Activated T-cell treated with anti-CD3 and anti-CD28 coated beads, Interleukin-2, amount 50 U/mL, for 72 hours (primary cell): ENCODE results near the gene BRD7. TPM values are rescaled to one million over a fixed set of nuclear protein-coding genes. Genes with fewer than 3 reads are reported as not detected.
A peak's percentile ranks its signal among the peaks of the same experiment; 100 is the strongest.

Source experiments
- ATAC-seq, 2 donors: fragments of 150-1000 bp; cut with Tn5 transposase; replicated peaks in 1 of 2; 2 replicates each; pipeline ENCODE4 v1.10.0; 2021; ENCODE audit warnings: moderate library complexity in 2 of 2, mild to moderate bottlenecking in 1 of 2
- DNase-seq, 2 donors: peaks; one replicate each; pipeline ENCODE4 v3.0.0; 2021 to 2022; ENCODE audit warnings: mixed read lengths in 1 of 2
- H3K27ac Mint-ChIP-seq: one replicate; pipeline ENCODE4 v1.8.0; 2022; ENCODE audit warnings: mild to moderate bottlenecking, moderate library complexity, mixed read lengths
- H3K27me3 Mint-ChIP-seq: one replicate; pipeline ENCODE4 v1.8.0; 2022; ENCODE audit warnings: low read depth, mixed read lengths
- H3K36me3 Mint-ChIP-seq, 2 donors: one replicate each; pipeline ENCODE4 v1.8.0; 2022; ENCODE audit warnings: mixed read lengths in 2 of 2, mild to moderate bottlenecking in 1 of 2; ENCODE audit not compliant: insufficient read depth in 2 of 2
- H3K4me1 Mint-ChIP-seq: one replicate; pipeline ENCODE4 v1.8.0; 2022; ENCODE audit warnings: low read depth, mixed read lengths
- H3K4me3 Mint-ChIP-seq, 2 donors: one replicate each; pipeline ENCODE4 v1.8.0; 2022; ENCODE audit warnings: mild to moderate bottlenecking in 2 of 2, mixed read lengths in 2 of 2, moderate library complexity in 2 of 2
- H3K9me3 Mint-ChIP-seq, 2 donors: one replicate each; pipeline ENCODE4 v1.8.0; 2022; ENCODE audit warnings: mixed read lengths in 2 of 2
- total RNA-seq, 2 donors: library from RNA; stranded (reverse); gene quantifications; one replicate each; pipeline ENCODE4 v1.2.3, GENCODE V29; 2022

BRD7 gene
- total RNA-seq, 2 donors from 2014 or later, result 74.8 to 84.2 TPM

DNA sequence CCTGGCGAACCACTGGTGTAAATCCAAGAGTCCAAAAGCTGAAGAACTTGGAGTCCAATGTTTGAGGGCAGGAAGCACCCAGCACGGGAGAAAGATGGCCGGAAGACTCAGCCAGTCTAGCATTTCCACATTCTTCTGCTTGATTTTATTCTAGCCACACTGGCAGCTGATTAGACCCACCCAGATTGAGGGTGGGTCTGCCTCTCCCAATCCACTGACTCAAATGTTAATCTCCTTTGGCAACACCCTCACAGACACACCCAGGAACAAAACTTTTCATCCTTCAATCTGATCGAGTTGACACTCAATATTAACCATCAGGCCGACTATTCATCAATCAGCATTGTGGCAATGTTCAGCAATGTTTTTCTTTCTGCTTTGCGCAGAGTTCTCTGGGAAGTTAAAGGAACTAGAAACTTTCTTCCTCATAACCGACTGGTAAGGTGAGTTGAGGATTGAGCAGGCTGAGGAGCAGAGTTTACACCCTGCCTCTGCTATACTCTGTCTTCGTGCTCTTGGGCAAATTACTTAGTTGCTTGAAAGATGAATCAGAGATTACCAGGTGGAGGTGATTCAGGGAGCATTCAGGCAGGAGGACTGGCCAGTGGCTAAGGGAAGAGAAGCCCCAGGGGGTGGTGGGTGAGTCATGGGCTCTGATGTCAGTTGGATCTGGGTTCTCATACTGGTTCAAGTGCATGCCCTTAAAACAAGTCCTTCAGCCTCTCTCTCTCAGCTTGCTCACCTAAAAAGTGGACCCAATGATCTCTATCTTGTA, 28.2 kb upstream of the BRD7 start:
- Mint-ChIP-seq H3K4me1 (peaks cover 17% of the 10 kb centered on the region), H3K36me3 (no peaks in the 10 kb centered on the region), H3K27me3 (no peaks in the 10 kb centered on the region), H3K4me3 (no peak overlapping the region), H3K9me3 (peaks cover 0 to 3% of the 10 kb centered on the region in 2 donors), H3K27ac (no peak overlapping the region)
- peak; percentile 46 to 60 for ATAC-seq
- peak in 1 of 2 donors; percentile 15 for DNase-seq

DNA sequence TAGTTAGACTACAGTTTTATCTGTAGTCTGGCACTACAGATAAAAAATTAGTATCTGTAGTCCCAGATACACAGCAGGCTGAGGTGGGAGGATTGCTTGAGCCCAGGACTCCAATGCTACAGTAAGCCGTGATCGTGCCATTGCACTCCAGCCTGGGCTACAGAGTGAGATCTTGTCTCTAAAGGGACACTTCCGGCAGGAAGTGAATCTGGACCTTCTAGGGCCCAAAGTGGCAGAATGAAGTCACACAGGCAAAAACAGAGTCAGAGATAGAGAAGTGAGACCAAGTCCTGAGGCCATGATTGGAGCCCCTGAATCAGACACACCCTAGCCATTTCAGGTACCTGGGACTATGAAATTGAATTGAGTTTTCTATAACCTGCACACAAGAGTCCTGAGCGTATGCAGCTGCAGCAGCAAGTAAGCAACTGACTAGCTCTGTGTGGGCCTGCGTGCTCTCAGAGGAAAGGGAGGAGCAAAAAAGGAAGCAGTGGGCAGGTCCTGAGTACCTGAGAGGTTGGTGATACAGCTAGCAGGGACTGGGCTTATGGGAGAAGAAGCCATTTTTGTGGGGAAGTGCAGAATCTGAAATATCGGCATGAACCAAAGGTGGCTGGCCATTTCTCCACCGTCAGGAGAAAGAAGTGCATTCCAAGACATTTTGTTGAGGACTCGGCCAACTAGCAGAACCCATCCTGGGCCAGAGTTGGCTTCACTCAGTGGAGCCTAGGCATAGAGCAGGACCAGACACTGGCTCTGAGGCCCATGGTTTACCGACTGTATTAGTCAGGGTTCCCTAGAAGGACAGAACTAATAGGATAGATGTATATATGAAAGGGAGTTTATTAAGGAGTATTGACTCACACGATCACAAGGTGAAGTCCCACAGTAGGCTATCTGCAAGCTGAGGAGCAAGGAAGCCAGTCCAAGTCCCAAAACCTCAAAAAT, 27.2 kb upstream of the BRD7 start:
- Mint-ChIP-seq H3K27ac (no peak overlapping the region), H3K4me1 (peaks cover 17% of the 10 kb centered on the region), H3K27me3 (no peaks in the 10 kb centered on the region), H3K9me3 (peaks cover 0 to 3% of the 10 kb centered on the region in 2 donors), H3K4me3 (peak overlapping the region; percentile 11 to 33), H3K36me3 (no peaks in the 10 kb centered on the region)
- DNase-seq (no peak), ATAC-seq (peak; percentile 32 to 55)

DNA sequence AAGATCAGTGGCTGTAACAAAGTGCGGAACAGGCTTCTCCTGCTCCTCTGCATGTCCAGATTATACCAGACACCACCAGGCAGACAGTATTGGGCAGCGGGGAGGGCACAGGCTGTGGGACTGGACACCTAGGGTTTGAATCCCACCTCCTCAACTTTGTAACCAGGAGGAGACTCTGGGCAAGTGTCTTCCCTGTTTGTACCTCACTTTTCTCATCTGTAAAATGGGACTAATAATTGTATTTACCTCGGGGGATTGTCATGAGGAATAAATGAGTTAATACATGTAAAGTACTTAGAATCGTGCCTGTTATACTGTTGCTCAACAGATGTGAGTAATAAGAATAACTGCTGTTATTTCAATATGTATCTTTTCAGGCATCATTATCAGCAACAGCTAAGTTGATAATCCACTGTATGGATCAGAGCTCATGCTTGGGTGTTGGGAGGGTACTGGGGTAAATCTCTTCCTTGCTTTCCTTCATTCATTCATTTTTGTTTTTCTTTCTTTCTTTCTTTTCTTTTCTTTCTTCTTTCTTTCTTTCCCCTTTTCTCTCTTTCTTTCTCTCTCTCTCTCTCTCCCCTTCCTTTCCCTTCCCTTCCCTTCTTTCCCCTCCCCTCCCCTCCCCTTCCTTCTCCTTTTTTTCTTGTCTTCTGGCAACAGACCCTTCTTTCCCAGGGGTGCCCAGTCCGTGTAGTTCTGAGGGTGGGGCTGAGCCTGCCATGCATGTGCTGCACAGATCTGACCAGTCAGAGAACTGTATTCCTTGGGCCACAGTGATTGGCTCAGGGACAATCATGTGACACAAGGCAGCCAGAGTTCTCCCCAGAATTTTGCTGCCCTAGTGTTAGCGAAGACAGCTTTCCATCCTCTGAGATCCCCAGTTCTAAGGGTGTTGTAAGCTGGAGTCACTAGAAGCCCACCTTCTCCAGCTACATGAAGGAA, 25.3 kb upstream of the BRD7 start:
- Mint-ChIP-seq H3K4me1 (peaks cover 17% of the 10 kb centered on the region), H3K27me3 (no peaks in the 10 kb centered on the region), H3K36me3 (no peaks in the 10 kb centered on the region), H3K9me3 (peaks cover 0 to 3% of the 10 kb centered on the region in 2 donors), H3K27ac (no peak overlapping the region), H3K4me3 (no peak overlapping the region)
- ATAC-seq (no peak), DNase-seq (no peak)

DNA sequence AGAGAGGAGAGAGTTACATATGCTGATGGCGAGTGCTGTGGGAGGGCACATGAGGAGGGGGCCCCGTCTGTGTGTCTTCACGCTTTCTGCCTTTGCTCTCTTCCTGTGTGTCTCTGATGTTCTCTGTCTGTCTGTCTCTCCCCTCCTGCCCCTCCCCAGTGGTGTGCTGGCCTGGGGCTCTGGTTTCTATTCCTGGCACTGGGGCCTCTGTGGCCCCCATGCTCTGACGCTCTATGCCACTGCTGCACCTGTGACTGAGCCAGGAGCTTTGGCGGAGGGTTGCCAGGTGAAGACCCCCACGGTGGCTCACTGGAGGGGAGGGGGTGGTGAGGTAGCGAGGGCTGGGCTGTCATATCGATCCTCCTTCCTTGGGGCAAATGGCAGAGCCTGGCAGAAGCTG, 24.6 kb upstream of the BRD7 start:
- no peaks in the 10 kb centered on the region for H3K27me3 Mint-ChIP-seq
- DNase-seq, result no peak

DNA sequence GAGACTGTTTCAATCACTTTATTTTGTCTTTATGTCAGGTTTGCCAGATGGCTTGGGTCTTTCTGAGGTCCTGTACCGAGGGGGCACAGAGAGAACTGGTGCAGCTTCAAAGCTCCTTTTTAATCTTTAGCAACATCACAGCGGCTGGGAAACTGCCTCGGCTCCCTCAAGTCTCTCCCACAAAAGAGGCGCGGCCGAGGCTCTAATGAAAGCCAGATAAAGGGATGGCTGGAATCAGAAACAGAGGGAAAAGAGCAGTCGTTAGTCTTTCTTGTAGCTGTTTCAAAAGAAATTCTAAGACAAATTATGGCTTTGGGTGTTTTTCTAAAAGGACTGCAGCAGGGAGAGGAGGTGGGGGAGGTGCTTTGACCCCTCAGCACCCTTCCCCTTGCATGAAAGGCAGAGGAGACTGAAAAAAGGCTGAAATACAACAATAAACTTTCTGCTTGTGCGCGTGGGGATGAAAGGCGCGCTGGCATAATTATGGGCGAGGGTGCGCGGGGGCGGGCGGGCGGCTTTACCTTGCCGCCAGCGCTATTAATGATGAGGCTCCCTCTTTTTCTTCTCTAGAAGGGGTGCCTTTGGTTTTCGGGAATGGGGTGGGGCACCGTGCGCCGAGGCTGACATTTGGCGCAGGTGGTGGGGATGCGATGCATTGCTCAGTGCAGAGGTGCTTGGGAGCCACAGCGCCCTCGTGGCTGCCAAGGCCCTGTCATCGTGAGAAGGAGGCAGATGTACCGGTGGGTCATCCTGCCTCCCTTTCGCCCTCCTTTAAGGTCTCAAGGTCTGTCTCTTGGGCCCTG, 22.3 kb upstream of the BRD7 start:
- Mint-ChIP-seq H3K27ac (no peak overlapping the region), H3K4me1 (peaks cover 6% of the 10 kb centered on the region)

More for the DNA sequence above, 24.6 kb upstream of the BRD7 start:
- H3K4me3 Mint-ChIP-seq, result no peak overlapping the region
- H3K27ac Mint-ChIP-seq, result no peak overlapping the region
- ATAC-seq, result no peak
- H3K9me3 Mint-ChIP-seq, result peaks cover 0 to 3% of the 10 kb centered on the region in 2 donors
- no peaks in the 10 kb centered on the region for H3K36me3 Mint-ChIP-seq
- peaks cover 17% of the 10 kb centered on the region for H3K4me1 Mint-ChIP-seq

DNA sequence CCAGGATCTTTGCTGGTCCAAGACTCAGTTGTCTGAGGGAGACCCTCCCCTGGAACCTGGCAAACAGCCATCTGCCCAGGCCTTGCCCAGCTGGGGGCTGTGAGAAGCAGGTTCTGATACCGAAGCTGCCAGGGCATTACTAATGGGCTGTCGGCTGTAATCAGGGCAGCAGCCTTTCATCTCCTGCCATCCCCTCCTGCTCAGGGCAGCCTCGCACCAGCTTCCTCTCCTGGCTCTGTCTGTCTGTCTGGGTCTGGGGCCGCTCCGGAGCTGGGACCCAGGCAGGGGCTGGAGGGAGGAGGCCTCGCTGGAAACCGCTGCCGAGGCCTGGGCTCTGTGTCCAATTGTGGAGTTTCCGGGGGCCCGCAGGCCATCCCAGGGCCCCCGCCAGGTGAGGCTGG, 21.6 kb upstream of the BRD7 start:
- DNase-seq (no peak), ATAC-seq (no peak)
- no peaks in the 10 kb centered on the region for H3K36me3 Mint-ChIP-seq
- no peaks in the 10 kb centered on the region for H3K9me3 Mint-ChIP-seq
- peaks cover 6% of the 10 kb centered on the region for H3K27me3 Mint-ChIP-seq
- H3K4me3 Mint-ChIP-seq, result no peak overlapping the region
- H3K27ac Mint-ChIP-seq, result no peak overlapping the region
- no peaks in the 10 kb centered on the region for H3K4me1 Mint-ChIP-seq

More for the DNA sequence above, 22.3 kb upstream of the BRD7 start:
- H3K4me3 Mint-ChIP-seq, result no peak overlapping the region
- DNase-seq (no peak), ATAC-seq (no peak)
- peaks cover 2% of the 10 kb centered on the region for H3K27me3 Mint-ChIP-seq
- no peaks in the 10 kb centered on the region for H3K36me3 Mint-ChIP-seq
- peaks cover 0 to 1% of the 10 kb centered on the region in 2 donors for H3K9me3 Mint-ChIP-seq

DNA sequence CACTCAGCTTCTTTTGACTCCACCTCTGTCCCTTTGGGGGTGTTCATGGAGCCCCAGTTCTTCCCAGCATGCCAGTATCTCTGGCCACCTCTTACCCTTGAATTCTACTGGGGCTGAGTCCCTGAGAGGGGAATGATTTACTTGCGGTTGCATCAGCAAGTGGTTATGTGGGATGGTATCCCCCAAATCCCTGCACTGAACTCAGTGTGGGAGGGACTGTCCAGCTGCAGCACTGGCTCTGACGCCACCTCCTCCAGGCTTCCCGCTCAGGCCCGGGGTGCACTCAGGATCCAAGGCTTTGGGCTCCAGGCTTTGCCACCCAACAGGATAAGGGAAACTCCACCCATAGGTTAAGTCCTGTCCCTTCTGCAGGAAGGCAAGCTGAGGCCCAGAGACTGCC, 21.1 kb upstream of the BRD7 start:
- no peaks in the 10 kb centered on the region for H3K36me3 Mint-ChIP-seq
- H3K4me1 Mint-ChIP-seq, result no peaks in the 10 kb centered on the region

DNA sequence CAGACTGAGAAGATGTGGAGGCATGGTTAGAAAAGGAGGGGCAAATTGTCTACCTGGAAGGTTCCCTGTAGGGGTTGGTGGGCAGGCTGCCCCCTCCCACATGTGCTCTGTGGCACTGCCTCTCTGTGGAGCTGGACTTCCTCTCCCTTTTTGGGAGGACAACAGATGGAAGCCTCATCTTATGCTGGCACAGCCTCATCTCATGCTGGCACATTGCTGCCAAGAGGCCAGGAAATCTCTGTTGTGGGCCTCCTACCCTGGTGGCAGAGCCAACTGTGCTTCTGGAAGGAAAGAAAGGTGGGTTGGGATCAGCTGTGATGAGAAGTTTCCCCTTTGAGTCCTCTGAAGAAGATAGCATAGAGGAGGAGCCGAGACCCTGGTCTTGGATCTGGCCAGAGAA, 19.7 kb upstream of the BRD7 start:
- H3K4me3 Mint-ChIP-seq, result no peak overlapping the region
- ATAC-seq, result no peak
- no peak overlapping the region for H3K27ac Mint-ChIP-seq
- no peaks in the 10 kb centered on the region for H3K36me3 Mint-ChIP-seq
- no peaks in the 10 kb centered on the region for H3K4me1 Mint-ChIP-seq
- peaks cover 6% of the 10 kb centered on the region for H3K27me3 Mint-ChIP-seq
- no peaks in the 10 kb centered on the region for H3K9me3 Mint-ChIP-seq
- no peak for DNase-seq

More for the DNA sequence above, 21.1 kb upstream of the BRD7 start:
- no peak overlapping the region for H3K4me3 Mint-ChIP-seq
- DNase-seq (no peak), ATAC-seq (no peak)
- H3K27ac Mint-ChIP-seq, result no peak overlapping the region
- peaks cover 6% of the 10 kb centered on the region for H3K27me3 Mint-ChIP-seq
- H3K9me3 Mint-ChIP-seq, result no peaks in the 10 kb centered on the region

DNA sequence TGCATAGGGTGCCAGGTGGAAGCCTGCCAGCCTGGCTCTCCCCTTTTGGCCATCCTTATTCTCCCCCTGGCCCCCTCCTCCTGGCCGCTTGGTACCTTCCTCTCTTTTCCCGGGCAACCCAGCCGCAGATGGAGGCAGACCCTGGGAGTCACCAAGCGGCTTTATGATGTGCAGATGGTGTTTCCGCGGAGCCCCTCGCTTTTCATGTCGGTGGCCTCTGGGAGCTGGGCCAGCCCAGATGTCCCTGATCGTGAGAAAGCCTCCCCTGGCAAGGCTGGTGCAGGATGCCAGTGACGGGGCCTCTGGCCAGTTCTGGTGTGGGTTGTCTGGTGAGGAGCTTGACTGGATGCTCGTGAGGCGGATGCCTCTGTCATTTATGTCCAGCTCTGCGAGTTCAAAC, 18.0 kb upstream of the BRD7 start:
- H3K27me3 Mint-ChIP-seq, result peaks cover 6% of the 10 kb centered on the region
- ATAC-seq, result no peak
- no peaks in the 10 kb centered on the region for H3K4me1 Mint-ChIP-seq
- no peak for DNase-seq
- no peak overlapping the region for H3K27ac Mint-ChIP-seq
- H3K9me3 Mint-ChIP-seq, result no peaks in the 10 kb centered on the region
- H3K4me3 Mint-ChIP-seq, result no peak overlapping the region
- H3K36me3 Mint-ChIP-seq, result no peaks in the 10 kb centered on the region

DNA sequence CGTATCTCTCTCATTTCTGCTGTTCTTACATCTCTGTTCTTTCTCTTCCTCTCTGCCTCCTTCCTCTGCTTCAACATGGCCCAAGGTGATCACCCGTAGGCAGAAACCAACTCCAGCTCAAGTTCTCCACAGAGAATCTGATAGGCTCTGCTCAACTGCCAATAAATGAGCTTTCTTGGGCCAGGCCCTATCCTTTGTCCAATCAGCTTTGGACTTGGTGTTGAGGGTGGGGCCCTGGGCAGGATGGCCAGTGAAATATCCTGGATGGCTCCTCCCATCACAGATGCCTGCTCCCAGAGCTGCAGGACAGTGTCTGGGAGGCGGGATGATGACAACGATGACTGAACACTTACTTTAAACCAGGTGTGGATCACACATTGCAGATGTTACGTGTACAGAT, 17.4 kb upstream of the BRD7 start:
- peaks cover 6% of the 10 kb centered on the region for H3K27me3 Mint-ChIP-seq
- ATAC-seq, result no peak

DNA sequence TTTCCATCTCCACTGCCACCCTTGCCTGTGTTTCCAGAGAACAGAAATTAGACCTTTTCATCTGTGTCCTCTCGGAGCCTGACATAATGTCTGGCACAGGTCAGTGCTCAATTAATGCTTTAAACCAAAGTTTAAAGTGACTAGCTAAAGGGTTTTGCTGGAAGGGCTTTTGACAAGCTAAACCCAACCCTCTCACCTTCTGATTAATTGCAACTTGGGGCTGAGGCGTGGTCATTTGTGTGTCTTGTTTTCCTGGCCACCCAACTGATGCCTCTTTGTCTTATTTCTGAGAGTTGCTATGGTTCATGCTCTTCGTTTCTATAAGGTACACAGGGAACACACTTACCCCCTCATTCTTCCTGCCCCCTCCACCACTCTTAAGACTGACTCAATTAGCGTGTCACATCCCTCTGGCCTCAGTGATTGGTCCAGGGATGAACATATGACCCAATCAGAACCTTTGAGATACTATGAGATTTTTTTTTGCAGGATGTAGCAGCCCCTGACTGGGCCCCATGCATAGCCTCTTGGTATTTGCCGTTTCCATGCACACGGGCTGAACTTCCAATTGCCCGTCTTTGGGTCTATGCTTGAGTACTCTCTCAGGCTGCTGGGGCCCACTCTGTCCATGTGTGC, 15.8 kb upstream of the BRD7 start:
- ATAC-seq (peak in 1 of 2 donors; percentile 28), DNase-seq (no peak)
- no peaks in the 10 kb centered on the region for H3K4me1 Mint-ChIP-seq
- H3K27me3 Mint-ChIP-seq, result peaks cover 6% of the 10 kb centered on the region
- no peaks in the 10 kb centered on the region for H3K9me3 Mint-ChIP-seq
- H3K4me3 Mint-ChIP-seq, result no peak overlapping the region
- no peaks in the 10 kb centered on the region for H3K36me3 Mint-ChIP-seq
- no peak overlapping the region for H3K27ac Mint-ChIP-seq

More for the DNA sequence above, 17.4 kb upstream of the BRD7 start:
- Mint-ChIP-seq H3K4me1 (no peaks in the 10 kb centered on the region), H3K4me3 (no peak overlapping the region), H3K27ac (no peak overlapping the region), H3K36me3 (no peaks in the 10 kb centered on the region), H3K9me3 (no peaks in the 10 kb centered on the region)
- no peak for DNase-seq
